IMR-90 (cell line): ENCODE results near the gene CCSER1. TPM values are rescaled to one million over a fixed set of nuclear protein-coding genes. Genes with fewer than 3 reads are reported as not detected.

Source experiments
- ATAC-seq: fragments of 200-7000 bp; cut with Tn5 transposase; 2 replicates; pipeline ENCODE4 v1.9.1; 2020; ENCODE audit warnings: low read depth, mild to moderate bottlenecking, moderate library complexity
- BruUV-seq: library from RNA; stranded (reverse); fragments of 400-500 nt; replicated peaks from 2 replicates; lab custom pipeline; 2021; lab: Mats Ljungman, UMichigan
- CTCF ChIA-PET: fragments of 300-600 bp; formaldehyde crosslinking; extraction: SDS; loops from one replicate; lab custom pipeline; 2021; ENCODE audit warnings: antibody characterized with exemption; lab: Yijun Ruan, JAX
- POLR2A ChIA-PET: fragments of 300-600 bp; sonication (Branson Sonifier 250); formaldehyde crosslinking; loops from one replicate; lab custom pipeline; 2022; ENCODE audit warnings: antibody characterized with exemption; ENCODE audit not compliant: unreplicated experiment; lab: Charles Lee
- DNase-seq: peaks from one replicate; pipeline ENCODE4 v3.0.0; 2013
- H2AFZ ChIP-seq: replicated peaks from 2 replicates; pipeline ENCODE3; 2013; ENCODE audit warnings: low read length, mild to moderate bottlenecking; ENCODE audit not compliant: poor library complexity
- H2AK5ac ChIP-seq: 2 replicates; pipeline ENCODE4 v1.6.1; 2013; ENCODE audit warnings: low read depth, low read length, inconsistent platforms
- H2AK9ac ChIP-seq: replicated peaks from 2 replicates; pipeline ENCODE3; 2013; ENCODE audit warnings: mild to moderate bottlenecking, low read depth, low read length, moderate library complexity; ENCODE audit not compliant: poor library complexity
- H2BK120ac ChIP-seq: 2 replicates; pipeline ENCODE4 v1.6.1; 2013; ENCODE audit warnings: low read depth, low read length, inconsistent platforms
- H2BK15ac ChIP-seq: 3 replicates; pipeline ENCODE4 v1.6.1; 2013; ENCODE audit warnings: low read depth, low read length, inconsistent platforms
- H2BK20ac ChIP-seq: 2 replicates; pipeline ENCODE4 v1.6.1; 2013; ENCODE audit warnings: low read depth, mild to moderate bottlenecking, inconsistent platforms, low read length, moderate library complexity
- H2BK5ac ChIP-seq: 2 replicates; pipeline ENCODE4 v1.6.1; 2013; ENCODE audit warnings: mild to moderate bottlenecking, low read depth, low read length, inconsistent platforms; ENCODE audit not compliant: poor library complexity, severe bottlenecking
- H3K14ac ChIP-seq: replicated peaks from 2 replicates; pipeline ENCODE4 v1.6.1; 2013; ENCODE audit warnings: low read depth, low read length, inconsistent platforms
- H3K18ac ChIP-seq: 2 replicates; pipeline ENCODE4 v1.6.1; 2013; ENCODE audit warnings: low read depth, low read length, control low read depth
- H3K23ac ChIP-seq: 2 replicates; pipeline ENCODE4 v1.6.1; 2013; ENCODE audit warnings: low read depth, low read length, inconsistent platforms
- H3K27ac ChIP-seq: 2 replicates; pipeline ENCODE4 v1.5.1; 2013; ENCODE audit warnings: mild to moderate bottlenecking, control low read depth, low read length; ENCODE audit not compliant: insufficient read depth
- H3K27me3 ChIP-seq: 2 replicates; pipeline ENCODE4 v1.6.1; 2013; ENCODE audit warnings: low read length; ENCODE audit not compliant: control insufficient read depth, insufficient read depth
- H3K36me3 ChIP-seq: 2 replicates; pipeline ENCODE4 v1.6.1; 2013; ENCODE audit warnings: low read length, mixed read lengths; ENCODE audit not compliant: control insufficient read depth, insufficient read depth
- H3K4ac ChIP-seq: 2 replicates; pipeline ENCODE4 v1.6.1; 2013; ENCODE audit warnings: low read depth, low read length, inconsistent platforms
- H3K4me1 ChIP-seq: 2 replicates; pipeline ENCODE4 v1.6.1; 2013; ENCODE audit warnings: low read length, mixed read lengths; ENCODE audit not compliant: control insufficient read depth, insufficient read depth
- H3K4me2 ChIP-seq: 2 replicates; pipeline ENCODE4 v1.6.1; 2013; ENCODE audit warnings: low read depth, mild to moderate bottlenecking, control low read depth, low read length, moderate library complexity
- H3K4me3 ChIP-seq: 2 replicates; pipeline ENCODE4 v1.5.1; 2013; ENCODE audit warnings: low read depth, mild to moderate bottlenecking, control low read depth, low read length, moderate library complexity; ENCODE audit not compliant: insufficient read depth
- H3K56ac ChIP-seq: 2 replicates; pipeline ENCODE4 v1.6.1; 2013; ENCODE audit warnings: low read length, inconsistent platforms; ENCODE audit not compliant: insufficient read depth; ENCODE audit errors: extremely low read depth
- H3K79me1 ChIP-seq, 2 experiments: 2 replicates each; pipeline ENCODE4 v1.6.1; 2013; ENCODE audit warnings: low read length in 2 of 2, inconsistent platforms in 1 of 2, low read depth in 1 of 2
- H3K9ac ChIP-seq: 2 replicates; pipeline ENCODE4 v1.6.1; 2013; ENCODE audit warnings: low read depth, low read length, control low read depth
- H3K9me1 ChIP-seq: 2 replicates; pipeline ENCODE4 v1.6.1; 2013; ENCODE audit warnings: low read length, inconsistent platforms; ENCODE audit not compliant: insufficient read depth
- H3K9me3 ChIP-seq: 2 replicates; pipeline ENCODE4 v1.6.1; 2013; ENCODE audit warnings: low read length; ENCODE audit not compliant: control insufficient read depth, insufficient read depth
- H4K20me1 ChIP-seq: 2 replicates; pipeline ENCODE4 v1.6.1; 2013; ENCODE audit warnings: low read length, inconsistent platforms; ENCODE audit not compliant: insufficient read depth
- H4K5ac ChIP-seq: 2 replicates; pipeline ENCODE4 v1.6.1; 2013; ENCODE audit warnings: mild to moderate bottlenecking, low read depth, low read length, control low read depth
- H4K8ac ChIP-seq, 2 experiments: 2 replicates each; pipeline ENCODE4 v1.6.1; 2013; ENCODE audit warnings: low read depth in 2 of 2, low read length in 2 of 2, control low read depth in 1 of 2, inconsistent platforms in 1 of 2
- H4K91ac ChIP-seq: 2 replicates; pipeline ENCODE4 v1.6.1; 2013; ENCODE audit warnings: low read depth, low read length, inconsistent platforms; ENCODE audit not compliant: insufficient read depth
- BHLHE40 ChIP-seq: fragments of 150-350 bp; IDR thresholded peaks from 2 replicates; pipeline ENCODE4 v1.6.1; 2016; ENCODE audit warnings: mild to moderate bottlenecking, low read depth, low read length
- CHD1 ChIP-seq: IDR thresholded peaks from 2 replicates; pipeline ENCODE4 v1.6.1; 2012; ENCODE audit warnings: low read depth, low read length, improper control_type of control experiment
- CTCF ChIP-seq: conservative IDR thresholded peaks from 2 replicates; pipeline ENCODE4 v1.5.1; 2012; ENCODE audit warnings: mild to moderate bottlenecking, low read depth, low read length, improper control_type of control experiment
- MAFK ChIP-seq: IDR thresholded peaks from 2 replicates; pipeline ENCODE4 v1.6.1; 2012; ENCODE audit warnings: low read depth, low read length, improper control_type of control experiment
- NFE2L2 ChIP-seq: fragments of 150-350 bp; IDR thresholded peaks from 2 replicates; pipeline ENCODE4 v1.6.1; 2016; ENCODE audit warnings: low read depth, mild to moderate bottlenecking, low read length
- RCOR1 ChIP-seq: IDR thresholded peaks from 2 replicates; pipeline ENCODE4 v1.6.1; 2012; ENCODE audit warnings: mild to moderate bottlenecking, low read length, improper control_type of control experiment; ENCODE audit not compliant: insufficient replicate concordance
- SMC3 ChIP-seq: fragments of 150-350 bp; IDR thresholded peaks from 2 replicates; pipeline ENCODE4 v1.6.1; 2016; ENCODE audit warnings: low read depth, mild to moderate bottlenecking, antibody characterized with exemption, low read length, moderate library complexity
- WGBS, 2 experiments: methylation state at CpG; one replicate each; pipeline versions ENCODE4 v1.1.5 to v1.1.7; 2013; ENCODE audit warnings: missing lambda C conversion rate in 2 of 2; ENCODE audit not compliant: insufficient read length in 1 of 2; ENCODE audit errors: extremely low coverage in 2 of 2; 5-methylcytosine and 5-hydroxymethylcytosine counted together
- dilution Hi-C: fragments of 300-500 bp; cut with HindIII; formaldehyde crosslinking; loops from one replicate; pipeline ENCODE4 v1.14.3; 2018; ENCODE audit warnings: low sequenced_read_pairs; ENCODE audit not compliant: unreplicated experiment
- in situ Hi-C: fragments of 300-500 bp; cut with MboI; formaldehyde crosslinking; loops from 3 replicates; pipeline ENCODE4 v1.14.3; 2019; ENCODE audit warnings: low sequenced_read_pairs, inconsistent platforms, mixed read lengths
- intact Hi-C: fragments of 100-400 bp; cut with micrococcal nuclease; formaldehyde crosslinking; loops from 2 replicates; pipeline ENCODE4 v1.10.0; 2022
- polyA plus RNA-seq, 3 experiments: library from polyadenylated mRNA; depleted of rRNA; stranded (reverse); fragments of >200 nt; gene quantifications; 2 replicates each; pipeline ENCODE4 v1.2.3, GENCODE V29; 2012; ENCODE audit warnings: low replicate concordance in 1 of 3
- total RNA-seq: library from RNA; depleted of rRNA; stranded (reverse); fragments of >200 nt; gene quantifications from 2 replicates; pipeline ENCODE4 v1.2.3, GENCODE V29; 2012

CCSER1 gene
- total and polyA plus RNA-seq, 2 of the 4 experiments (the other 2 are of a cell fraction) = not detected

- H3K18ac ChIP-seq = no peak overlapping the region
- no peak overlapping the region for H3K14ac ChIP-seq
- H3K4me2 ChIP-seq = no peak overlapping the region
- TF ChIP-seq NFE2L2 = no peak
- no peak for TF ChIP-seq SMC3
- no peak for TF ChIP-seq BHLHE40
- no peak for TF ChIP-seq MAFK
- TF ChIP-seq CHD1 = no peak
- TF ChIP-seq RCOR1 = no peak
- TF ChIP-seq CTCF = no peak
- no TSS peak for BruUV-seq
- no peak overlapping the region for H4K8ac ChIP-seq
- no peak overlapping the region for H3K4me3 ChIP-seq
- H2BK5ac ChIP-seq = no peak overlapping the region
- H3K4me1 ChIP-seq = no peaks in the 10 kb centered on the region
- in situ Hi-C loops = no loop called here
- no peaks in the 10 kb centered on the region for H3K9me1 ChIP-seq
- no peak overlapping the region for H4K5ac ChIP-seq
- no peaks in the 10 kb centered on the region for H3K36me3 ChIP-seq
- H2BK15ac ChIP-seq = no peak overlapping the region
- H2AK5ac ChIP-seq = no peak overlapping the region
- H3K4ac ChIP-seq = no peak overlapping the region
- intact Hi-C loops = no loop called here
- no peak overlapping the region for H4K91ac ChIP-seq
- no CpG with 5 or more reads among the region's 5 CpGs for WGBS, 2 experiments
- ATAC-seq = no peak
- no peak overlapping the region for H2AK9ac ChIP-seq
- no peak overlapping the region for H2AFZ ChIP-seq
- POLR2A ChIA-PET = no interaction called here
- H3K56ac ChIP-seq = no peak overlapping the region
- H3K27ac ChIP-seq = no peak overlapping the region
- H2BK120ac ChIP-seq = no peak overlapping the region
- DNase-seq = no peak
- no peak overlapping the region for H2BK20ac ChIP-seq
- H3K23ac ChIP-seq = no peak overlapping the region
- CTCF ChIA-PET = no interaction called here
- no peaks in the 10 kb centered on the region for H4K20me1 ChIP-seq
- H3K9me3 ChIP-seq = no peaks in the 10 kb centered on the region
- dilution Hi-C loops = no loop called here
- no peaks in the 10 kb centered on the region for H3K79me1 ChIP-seq
- no peaks in the 10 kb centered on the region for H3K27me3 ChIP-seq
- H3K9ac ChIP-seq = no peak overlapping the region
Observed at GRCh38 chr4:90084967-90085295, 42.3 kb upstream of the CCSER1 start.
